Mucosa of rectum (tissue), 2 donors: ENCODE data around the gene THSD8.

Experiments
- H3K27ac ChIP-seq, 2 donors: one replicate each; pipeline ENCODE4 v1.7.0; 2013; ENCODE audit warnings: inconsistent platforms in 2 of 2, low read depth in 2 of 2, low read length in 2 of 2
- H3K27me3 ChIP-seq, 2 donors: one replicate each; pipeline ENCODE4 v1.7.0; 2013; ENCODE audit warnings: low read length in 2 of 2; ENCODE audit not compliant: control insufficient read depth in 2 of 2, insufficient read depth in 2 of 2
- H3K36me3 ChIP-seq, 2 donors: one replicate each; pipeline ENCODE4 v1.7.0; 2013; ENCODE audit warnings: low read length in 2 of 2; ENCODE audit not compliant: control insufficient read depth in 2 of 2, insufficient read depth in 2 of 2
- H3K4me1 ChIP-seq, 2 donors: one replicate each; pipeline ENCODE4 v1.7.0; 2013; ENCODE audit warnings: low read length in 2 of 2, mild to moderate bottlenecking in 1 of 2; ENCODE audit not compliant: control insufficient read depth in 2 of 2, insufficient read depth in 2 of 2
- H3K4me3 ChIP-seq, 2 donors: one replicate each; pipeline ENCODE4 v1.7.0; 2013; ENCODE audit warnings: low read length in 2 of 2
- H3K9ac ChIP-seq, 2 donors: one replicate each; pipeline ENCODE4 v1.7.0; 2013; ENCODE audit warnings: low read length in 2 of 2, low read depth in 1 of 2, mild to moderate bottlenecking in 1 of 2
- H3K9me3 ChIP-seq, 2 donors: one replicate each; pipeline ENCODE4 v1.7.0; 2013; ENCODE audit warnings: low read length in 2 of 2; ENCODE audit not compliant: control insufficient read depth in 2 of 2
- donor health status: healthy.
- donor health status: Normal muscosa, but diverticular disease.

THSD8 gene

DNA sequence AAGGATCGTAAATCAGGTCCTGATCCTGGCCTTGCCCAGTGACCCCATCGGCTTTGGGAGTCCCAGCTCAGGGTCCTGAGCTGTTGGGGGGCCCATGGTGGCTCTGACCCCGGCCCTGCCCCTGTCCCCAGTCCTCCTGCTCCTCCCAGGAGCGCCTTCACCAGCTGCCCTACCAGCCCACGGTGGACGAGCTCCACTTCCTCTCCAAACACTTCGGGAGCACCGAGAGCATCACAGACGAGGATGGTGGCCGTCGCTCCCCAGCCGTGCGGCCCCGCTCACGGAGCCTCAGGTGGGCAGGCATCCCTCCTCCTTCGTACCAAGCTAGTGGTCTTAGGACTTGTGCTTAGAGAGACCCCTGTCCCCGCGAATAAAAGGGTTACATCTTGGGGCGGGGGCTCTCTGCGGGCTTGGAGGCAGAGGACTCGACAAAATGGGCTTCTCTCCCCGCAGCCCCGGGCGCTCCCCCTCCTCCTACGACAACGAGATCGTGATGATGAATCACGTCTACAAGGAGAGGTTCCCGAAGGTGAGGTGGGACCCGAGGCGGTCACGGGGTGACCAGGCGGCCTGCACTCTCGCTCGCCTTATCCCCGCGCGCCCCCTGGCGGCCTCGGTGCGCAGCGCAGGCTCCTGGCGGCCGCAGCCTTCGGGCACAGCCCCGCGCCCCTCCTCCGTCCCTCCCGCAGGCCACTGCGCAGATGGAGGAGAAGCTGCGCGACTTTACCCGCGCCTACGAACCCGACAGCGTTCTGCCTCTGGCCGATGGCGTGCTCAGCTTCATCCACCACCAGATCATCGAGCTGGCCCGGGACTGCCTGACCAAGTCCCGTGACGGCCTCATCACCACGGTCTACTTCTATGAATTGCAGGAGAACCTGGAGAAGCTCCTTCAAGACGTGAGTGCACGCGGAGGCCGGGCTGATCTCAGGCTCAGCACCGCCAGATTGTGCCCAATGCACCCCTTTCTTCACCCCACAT is 45.6 kb downstream of the THSD8 start:
- Histone ChIP-seq H3K9me3 (no peaks in the 10 kb centered on the region), H3K27ac (no peak overlapping the region), H3K27me3 (peaks cover 18 to 22% of the 10 kb centered on the region in 2 donors), H3K4me3 (peak overlapping the region in 1 of 2 donors; percentile 41), H3K36me3 (no peaks in the 10 kb centered on the region), H3K4me1 (peaks cover 0 to 3% of the 10 kb centered on the region in 2 donors), H3K9ac (no peak overlapping the region)
